ENCODE data around the gene ANG.

DNA sequence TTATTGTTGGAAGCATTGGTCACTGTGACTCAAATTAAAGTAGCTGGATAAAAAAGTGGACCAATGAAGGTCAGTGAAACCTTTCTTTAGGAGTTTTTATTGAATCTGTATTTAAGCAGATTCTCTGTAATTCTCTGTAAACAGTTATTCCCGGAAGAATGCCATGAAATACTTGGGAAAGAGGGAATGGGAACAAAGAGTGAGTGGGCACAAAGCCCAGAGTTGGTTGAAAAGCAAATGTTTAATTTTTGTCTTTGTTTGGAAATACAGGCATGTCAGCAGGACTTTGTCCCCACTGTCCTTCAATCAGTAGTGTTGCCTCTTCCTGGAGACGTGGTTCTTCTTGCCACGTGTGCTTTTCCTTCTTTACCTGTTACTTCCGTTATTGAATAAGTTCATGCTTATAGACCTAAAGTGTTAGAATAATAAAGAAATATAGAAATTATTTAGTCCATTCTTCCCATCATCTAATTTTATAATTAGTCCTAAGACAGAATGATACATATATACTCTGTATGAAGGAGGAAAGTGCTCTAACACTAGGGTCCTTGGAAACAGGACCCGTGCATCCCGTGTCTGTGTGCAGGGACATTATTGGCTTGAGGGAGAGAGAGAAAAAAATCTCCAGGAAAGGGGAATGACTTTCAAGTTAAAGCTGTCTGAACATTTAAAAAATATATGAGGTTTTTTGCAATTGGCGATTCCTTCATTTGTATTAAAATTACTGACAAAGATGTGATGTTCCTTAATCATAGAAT is 2.0 kb upstream of the ANG start:
- TF ChIP-seq POLR2AphosphoS5 (IDR thresholded peaks at IDR 0.05; ENCODE audit: borderline replicate concordance, low read depth, low read length) (no peak), EZH2 (IDR thresholded peaks at IDR 0.05) (no peak)

Measured in SK-N-MC (cell line).